Measurements from ENCODE around the gene HSD11B2.

The HSD11B2 gene

GRCh38 chr16:67388591-67388990, 42.3 kb upstream of the HSD11B2 start:
- Histone ChIP-seq H3K4me1 (ENCODE audit: control insufficient read depth, low read length) (no peaks in the 10 kb centered on the region), H3F3A (ENCODE audit: control insufficient read depth, insufficient read depth) (no peaks in the 10 kb centered on the region), H4K20me1 (ENCODE audit: control insufficient read depth, insufficient read depth, low read depth, low read length) (no peaks in the 10 kb centered on the region), H3K27me3 (ENCODE audit: control insufficient read depth, low read length) (peaks cover 13% of the 10 kb centered on the region), H3K9me2 (replicated peaks; ENCODE audit: control insufficient read depth, low read length) (no peaks in the 10 kb centered on the region), H3K9me3 (ENCODE audit: control insufficient read depth, insufficient read depth, low read length) (no peaks in the 10 kb centered on the region), H3K27ac (ENCODE audit: low read depth, low read length) (no peak overlapping the region), H3K36me3 (ENCODE audit: control insufficient read depth, low read length) (no peaks in the 10 kb centered on the region), H3K4me3 (ENCODE audit: low read length) (no peak overlapping the region), H3K4me2 (ENCODE audit: low read length) (no peak overlapping the region), H3K79me2 (ENCODE audit: control insufficient read depth, low read length) (no peaks in the 10 kb centered on the region)
- TF ChIP-seq CTCF (IDR thresholded peaks at IDR 0.05; ENCODE audit: low read depth, low read length, poor library complexity, severe bottlenecking) (no peak), EZH2phosphoT487 (IDR thresholded peaks at IDR 0.05; ENCODE audit: borderline replicate concordance, low read length) (no peak)

GRCh38 chr16:67389911-67390815, 40.8 kb upstream of the HSD11B2 start:
- Histone ChIP-seq H3K27me3 (ENCODE audit: control insufficient read depth, low read length) (peaks cover 26% of the 10 kb centered on the region), H3K4me1 (ENCODE audit: control insufficient read depth, low read length) (no peaks in the 10 kb centered on the region), H3K36me3 (ENCODE audit: control insufficient read depth, low read length) (no peaks in the 10 kb centered on the region), H3K9me3 (ENCODE audit: control insufficient read depth, insufficient read depth, low read length) (no peaks in the 10 kb centered on the region), H3K27ac (ENCODE audit: low read depth, low read length) (no peak overlapping the region), H3K4me3 (ENCODE audit: low read length) (no peak overlapping the region), H4K20me1 (ENCODE audit: control insufficient read depth, insufficient read depth, low read depth, low read length) (no peaks in the 10 kb centered on the region), H3K79me2 (ENCODE audit: control insufficient read depth, low read length) (no peaks in the 10 kb centered on the region), H3F3A (ENCODE audit: control insufficient read depth, insufficient read depth) (no peaks in the 10 kb centered on the region), H3K4me2 (ENCODE audit: low read length) (no peak overlapping the region), H3K9me2 (replicated peaks; ENCODE audit: control insufficient read depth, low read length) (no peaks in the 10 kb centered on the region)
- TF ChIP-seq EZH2phosphoT487 (IDR thresholded peaks at IDR 0.05; ENCODE audit: borderline replicate concordance, low read length) = no peak
- TF ChIP-seq CTCF (IDR thresholded peaks at IDR 0.05; ENCODE audit: low read depth, low read length, poor library complexity, severe bottlenecking) = no peak

- H3K79me2 ChIP-seq (ENCODE audit: control insufficient read depth, low read length) = no peaks in the 10 kb centered on the region
- H3K4me1 ChIP-seq (ENCODE audit: control insufficient read depth, low read length) = no peaks in the 10 kb centered on the region
- H3K4me2 ChIP-seq (ENCODE audit: low read length) = no peak overlapping the region
- H3K9me2 ChIP-seq (replicated peaks; ENCODE audit: control insufficient read depth, low read length) = no peaks in the 10 kb centered on the region
- no peaks in the 10 kb centered on the region for H4K20me1 ChIP-seq (ENCODE audit: control insufficient read depth, insufficient read depth, low read depth, low read length)
- H3F3A ChIP-seq (ENCODE audit: control insufficient read depth, insufficient read depth) = no peaks in the 10 kb centered on the region
- no peaks in the 10 kb centered on the region for H3K36me3 ChIP-seq (ENCODE audit: control insufficient read depth, low read length)
- H3K27me3 ChIP-seq (ENCODE audit: control insufficient read depth, low read length) = peaks cover 27% of the 10 kb centered on the region
- no peaks in the 10 kb centered on the region for H3K9me3 ChIP-seq (ENCODE audit: control insufficient read depth, insufficient read depth, low read length)
- H3K27ac ChIP-seq (ENCODE audit: low read depth, low read length) = no peak overlapping the region
- no peak overlapping the region for H3K4me3 ChIP-seq (ENCODE audit: low read length)
- TF ChIP-seq EZH2phosphoT487 (IDR thresholded peaks at IDR 0.05; ENCODE audit: borderline replicate concordance, low read length) (no peak), CTCF (IDR thresholded peaks at IDR 0.05; ENCODE audit: low read depth, low read length, poor library complexity, severe bottlenecking) (no peak)
These were observed 40.0 kb upstream of the HSD11B2 start for GRCh38 chr16:67390816-67391423.

All from DOHH2 (cell line).